Subcutaneous abdominal adipose tissue (tissue), 5 donors: Measurements from ENCODE around the gene SEPSECS.

Experiments used
- H3K27ac ChIP-seq: one replicate; pipeline ENCODE4 v1.7.0; 2013; ENCODE audit warnings: low read depth, mild to moderate bottlenecking, inconsistent platforms, low read length, moderate library complexity
- H3K27me3 ChIP-seq, 5 donors: one replicate each; pipeline ENCODE4 v1.7.0; 2013; ENCODE audit warnings: low read length in 5 of 5, inconsistent platforms in 1 of 5; ENCODE audit not compliant: control insufficient read depth in 5 of 5, insufficient read depth in 4 of 5
- H3K36me3 ChIP-seq, 5 donors: one replicate each; pipeline ENCODE4 v1.7.0; 2013; ENCODE audit warnings: low read length in 5 of 5; ENCODE audit not compliant: control insufficient read depth in 5 of 5, insufficient read depth in 5 of 5
- H3K4me1 ChIP-seq, 5 donors: one replicate each; pipeline ENCODE4 v1.7.0; 2013; ENCODE audit warnings: low read length in 5 of 5, mild to moderate bottlenecking in 3 of 5, moderate library complexity in 1 of 5; ENCODE audit not compliant: control insufficient read depth in 5 of 5, insufficient read depth in 5 of 5
- H3K4me3 ChIP-seq, 5 donors: one replicate each; pipeline ENCODE4 v1.7.0; 2013; ENCODE audit warnings: low read length in 5 of 5, low read depth in 1 of 5
- H3K9ac ChIP-seq, 5 donors: one replicate each; pipeline ENCODE4 v1.7.0; 2013; ENCODE audit warnings: low read length in 5 of 5, mild to moderate bottlenecking in 4 of 5, moderate library complexity in 3 of 5
- H3K9me3 ChIP-seq, 5 donors: one replicate each; pipeline ENCODE4 v1.7.0; 2013; ENCODE audit warnings: low read length in 5 of 5; ENCODE audit not compliant: control insufficient read depth in 5 of 5
- donor health status: healthy.
- donor health status: healthy.
- donor health status: healthy.
- donor health status: healthy.
- donor health status: healthy.

Gene SEPSECS

DNA sequence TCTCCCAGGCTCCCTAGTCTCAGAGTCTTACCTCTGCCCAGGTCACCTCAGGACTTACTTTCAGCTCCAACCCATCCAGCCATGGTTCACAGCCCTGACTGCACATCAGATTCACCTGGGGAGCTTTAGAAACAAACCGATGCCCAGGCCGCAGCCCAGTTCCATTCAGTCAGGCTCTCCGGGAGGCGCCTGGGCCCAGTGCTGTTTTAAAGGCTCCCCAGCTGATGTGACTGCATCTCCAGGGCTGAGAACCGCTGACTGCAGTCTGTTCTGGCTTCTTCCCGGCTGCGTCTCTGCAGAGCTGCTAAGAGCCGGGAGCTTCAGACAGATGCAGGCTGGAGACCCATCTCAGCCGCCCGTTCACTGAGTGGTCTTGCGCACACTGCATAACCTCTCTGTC lies 85.1 kb downstream of the SEPSECS start:
- no peak overlapping the region for H3K9ac ChIP-seq
- no peak overlapping the region for H3K27ac ChIP-seq
- H3K4me3 ChIP-seq, result no peak overlapping the region
- H3K4me1 ChIP-seq, result no peaks in the 10 kb centered on the region
- H3K27me3 ChIP-seq, result peaks cover 0 to 3% (median 0%) of the 10 kb centered on the region in 5 donors
- peaks cover 0 to 2% (median 0%) of the 10 kb centered on the region in 5 donors for H3K9me3 ChIP-seq
- H3K36me3 ChIP-seq, result no peaks in the 10 kb centered on the region

DNA sequence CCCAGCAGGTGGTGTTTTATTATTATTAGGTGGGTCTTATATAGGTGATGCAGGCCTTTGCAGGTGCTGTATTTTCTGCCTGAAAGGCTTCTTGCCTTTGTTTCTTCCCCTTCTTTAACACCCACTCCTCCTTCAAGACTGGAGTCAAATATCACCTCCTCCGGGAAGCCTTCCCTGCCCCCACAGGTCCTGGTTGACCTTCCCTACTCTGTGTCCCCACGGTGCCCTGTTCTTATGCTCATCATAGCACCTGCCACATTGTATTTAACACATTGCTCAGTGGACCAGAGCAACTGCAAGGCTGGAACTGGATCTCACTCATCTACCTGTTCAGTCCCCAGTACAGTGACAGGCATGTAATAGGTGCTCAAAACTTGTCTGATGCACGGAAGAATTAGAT lies 89.7 kb downstream of the SEPSECS start:
- H3K4me1 ChIP-seq, result no peaks in the 10 kb centered on the region
- H3K36me3 ChIP-seq, result no peaks in the 10 kb centered on the region
- H3K9ac ChIP-seq, result no peak overlapping the region
- H3K27me3 ChIP-seq, result no peaks in the 10 kb centered on the region
- no peak overlapping the region for H3K27ac ChIP-seq
- no peaks in the 10 kb centered on the region for H3K9me3 ChIP-seq
- H3K4me3 ChIP-seq, result no peak overlapping the region
